Duodenal mucosa (tissue), 2 donors: ENCODE results near the gene SVOP.
A peak's percentile ranks its signal among the peaks of the same experiment; 100 is the strongest.

Experiments
- H3K27ac ChIP-seq: one replicate; pipeline ENCODE4 v1.7.0; 2013; ENCODE audit warnings: low read depth, low read length
- H3K27me3 ChIP-seq, 2 donors: one replicate each; pipeline ENCODE4 v1.7.0; 2013; ENCODE audit warnings: low read length in 2 of 2, control low read depth in 1 of 2; ENCODE audit not compliant: insufficient read depth in 2 of 2, control insufficient read depth in 1 of 2
- H3K36me3 ChIP-seq, 2 donors: one replicate each; pipeline ENCODE4 v1.7.0; 2013; ENCODE audit warnings: low read length in 2 of 2, control low read depth in 1 of 2; ENCODE audit not compliant: insufficient read depth in 2 of 2, control insufficient read depth in 1 of 2
- H3K4me1 ChIP-seq, 2 donors: one replicate each; pipeline ENCODE4 v1.7.0; 2013; ENCODE audit warnings: low read length in 2 of 2, control low read depth in 1 of 2; ENCODE audit not compliant: insufficient read depth in 2 of 2, control insufficient read depth in 1 of 2
- H3K4me3 ChIP-seq, 2 donors: one replicate each; pipeline ENCODE4 v1.7.0; 2013; ENCODE audit warnings: low read length in 2 of 2, low read depth in 1 of 2
- H3K9ac ChIP-seq, 2 donors: one replicate each; pipeline ENCODE4 v1.7.0; 2013; ENCODE audit warnings: low read length in 2 of 2, low read depth in 1 of 2
- H3K9me3 ChIP-seq, 2 donors: one replicate each; pipeline ENCODE4 v1.7.0; 2013; ENCODE audit warnings: low read length in 2 of 2, control low read depth in 1 of 2; ENCODE audit not compliant: control insufficient read depth in 1 of 2

Gene SVOP

DNA sequence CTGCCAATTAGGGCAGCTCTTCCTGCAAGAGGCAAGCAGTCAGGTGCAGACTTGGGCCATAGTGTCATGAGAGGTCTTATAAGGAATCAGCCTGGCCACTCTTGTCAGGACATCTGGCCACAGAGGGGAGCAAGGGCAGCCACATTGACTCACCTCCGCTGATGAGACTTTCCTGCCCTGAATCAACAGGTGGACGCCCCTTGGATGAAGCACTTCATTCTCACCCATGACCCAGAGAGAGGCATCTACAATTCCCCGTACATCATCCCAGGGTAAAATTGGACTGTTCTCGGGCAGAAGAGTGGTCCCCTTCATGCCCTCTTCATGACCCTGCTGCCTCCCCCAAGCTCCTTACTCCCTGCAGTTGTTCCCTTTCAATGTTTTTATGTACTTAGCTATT, 124.1 kb downstream of the SVOP start:
- H3K27ac ChIP-seq = no peak overlapping the region
- no peaks in the 10 kb centered on the region for H3K36me3 ChIP-seq
- peaks cover 0 to 6% of the 10 kb centered on the region in 2 donors for H3K27me3 ChIP-seq
- H3K9me3 ChIP-seq = no peaks in the 10 kb centered on the region
- no peaks in the 10 kb centered on the region for H3K4me1 ChIP-seq
- no peak overlapping the region for H3K9ac ChIP-seq
- H3K4me3 ChIP-seq = no peak overlapping the region

DNA sequence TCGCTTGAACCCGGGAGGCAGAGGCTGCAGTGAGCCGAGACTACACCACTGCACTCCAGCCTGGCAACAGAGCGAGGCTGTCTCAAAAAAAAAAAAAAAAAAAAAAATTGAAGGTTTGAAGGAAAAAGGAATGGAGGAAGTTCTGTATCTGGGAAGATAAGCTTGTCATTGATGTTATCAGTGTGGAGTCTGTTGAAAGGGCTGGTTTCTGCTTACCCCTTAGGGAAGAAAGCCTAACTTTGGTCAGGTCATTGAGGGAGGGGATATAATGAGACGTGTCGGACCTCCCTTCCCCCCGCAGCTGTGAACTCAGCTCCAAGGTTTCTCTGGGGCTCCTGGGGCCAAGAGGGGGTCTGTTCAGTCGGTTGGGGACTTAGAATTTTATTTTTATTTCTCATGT, 124.5 kb downstream of the SVOP start:
- no peak overlapping the region for H3K9ac ChIP-seq
- H3K27me3 ChIP-seq = peaks cover 0 to 6% of the 10 kb centered on the region in 2 donors
- H3K4me1 ChIP-seq = no peaks in the 10 kb centered on the region
- H3K9me3 ChIP-seq = no peaks in the 10 kb centered on the region
- no peaks in the 10 kb centered on the region for H3K36me3 ChIP-seq
- no peak overlapping the region for H3K4me3 ChIP-seq
- no peak overlapping the region for H3K27ac ChIP-seq

DNA sequence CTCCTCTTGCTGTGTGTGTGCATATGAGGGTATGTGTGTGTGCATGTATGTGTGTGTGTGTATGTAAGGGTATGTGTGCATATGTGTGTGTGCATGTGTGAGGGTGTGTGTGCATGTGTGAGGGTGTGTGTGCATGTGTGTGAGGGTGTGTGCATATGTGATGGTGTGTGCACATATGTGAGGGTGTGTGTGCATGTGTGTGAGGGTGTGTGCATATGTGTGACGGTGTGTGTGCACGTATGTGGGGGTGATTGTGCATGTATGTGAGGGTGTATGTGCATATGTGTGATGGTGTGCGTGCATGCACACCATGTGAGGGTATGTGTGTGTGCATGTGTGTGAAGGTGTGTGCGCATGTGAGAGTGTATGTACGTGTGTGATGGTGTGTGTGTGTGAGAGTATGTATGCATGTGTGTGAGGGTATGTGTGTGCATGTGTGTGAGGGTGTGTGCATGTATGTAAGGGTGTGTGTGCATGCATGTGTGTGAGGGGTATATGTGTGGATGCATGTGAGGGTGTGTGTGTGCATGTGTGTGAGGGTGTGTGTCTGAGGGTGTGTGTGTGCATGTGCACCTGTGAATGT, 125.6 kb downstream of the SVOP start:
- Histone ChIP-seq H3K27me3 (peaks cover 0 to 6% of the 10 kb centered on the region in 2 donors), H3K36me3 (no peaks in the 10 kb centered on the region), H3K9ac (no peak overlapping the region), H3K4me3 (no peak overlapping the region), H3K27ac (no peak overlapping the region), H3K4me1 (no peaks in the 10 kb centered on the region), H3K9me3 (peaks cover 0 to 4% of the 10 kb centered on the region in 2 donors)

DNA sequence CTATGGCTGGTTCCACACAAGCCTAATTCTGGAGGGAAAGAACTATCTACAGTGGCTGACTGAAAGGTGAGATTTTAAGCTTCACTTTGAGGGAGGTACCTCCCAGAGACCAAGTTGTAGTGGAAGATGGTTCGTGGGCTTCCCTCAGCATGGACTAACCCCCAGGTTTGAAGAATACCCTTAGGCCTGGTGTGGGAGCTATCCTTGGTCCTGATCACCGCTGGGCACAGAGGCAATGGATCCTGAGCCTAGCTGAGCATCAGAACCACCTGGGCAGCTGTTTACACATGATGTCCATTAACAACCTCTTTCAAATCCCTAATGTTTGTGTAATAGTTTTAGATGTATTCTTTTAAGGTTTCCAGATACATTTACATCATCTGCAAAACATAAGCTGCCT, 130.7 kb downstream of the SVOP start:
- peaks cover 0 to 3% of the 10 kb centered on the region in 2 donors for H3K27me3 ChIP-seq
- no peak overlapping the region for H3K4me3 ChIP-seq

DNA sequence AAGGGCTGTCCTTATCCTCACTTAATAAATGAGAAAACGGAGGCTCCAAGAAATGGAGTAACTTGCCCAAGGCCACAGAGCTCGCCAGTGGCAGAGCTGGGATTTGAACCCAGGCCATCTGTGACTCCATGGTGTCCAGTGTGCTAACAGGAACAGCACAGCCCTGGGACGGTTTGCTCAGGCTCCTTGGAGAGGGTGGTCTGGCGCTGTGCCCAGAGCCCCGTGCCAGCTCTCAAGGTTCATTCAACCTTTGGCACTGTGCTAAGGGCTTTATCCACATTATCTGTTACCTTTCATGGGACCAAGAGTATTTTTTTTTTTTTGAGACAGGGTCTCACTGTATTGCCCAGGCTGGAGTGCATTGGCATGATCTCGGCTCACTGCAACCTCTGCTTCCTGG, 132.8 kb downstream of the SVOP start:
- no peaks in the 10 kb centered on the region for H3K27me3 ChIP-seq
- peaks cover 0 to 4% of the 10 kb centered on the region in 2 donors for H3K9me3 ChIP-seq
- H3K36me3 ChIP-seq = no peaks in the 10 kb centered on the region
- H3K4me1 ChIP-seq = no peaks in the 10 kb centered on the region
- H3K9ac ChIP-seq = no peak overlapping the region
- no peak overlapping the region for H3K4me3 ChIP-seq
- H3K27ac ChIP-seq = no peak overlapping the region

More for the DNA sequence above, 130.7 kb downstream of the SVOP start:
- H3K9ac ChIP-seq = no peak overlapping the region
- H3K36me3 ChIP-seq = no peaks in the 10 kb centered on the region
- peaks cover 0 to 4% of the 10 kb centered on the region in 2 donors for H3K9me3 ChIP-seq
- no peak overlapping the region for H3K27ac ChIP-seq
- H3K4me1 ChIP-seq = no peaks in the 10 kb centered on the region

DNA sequence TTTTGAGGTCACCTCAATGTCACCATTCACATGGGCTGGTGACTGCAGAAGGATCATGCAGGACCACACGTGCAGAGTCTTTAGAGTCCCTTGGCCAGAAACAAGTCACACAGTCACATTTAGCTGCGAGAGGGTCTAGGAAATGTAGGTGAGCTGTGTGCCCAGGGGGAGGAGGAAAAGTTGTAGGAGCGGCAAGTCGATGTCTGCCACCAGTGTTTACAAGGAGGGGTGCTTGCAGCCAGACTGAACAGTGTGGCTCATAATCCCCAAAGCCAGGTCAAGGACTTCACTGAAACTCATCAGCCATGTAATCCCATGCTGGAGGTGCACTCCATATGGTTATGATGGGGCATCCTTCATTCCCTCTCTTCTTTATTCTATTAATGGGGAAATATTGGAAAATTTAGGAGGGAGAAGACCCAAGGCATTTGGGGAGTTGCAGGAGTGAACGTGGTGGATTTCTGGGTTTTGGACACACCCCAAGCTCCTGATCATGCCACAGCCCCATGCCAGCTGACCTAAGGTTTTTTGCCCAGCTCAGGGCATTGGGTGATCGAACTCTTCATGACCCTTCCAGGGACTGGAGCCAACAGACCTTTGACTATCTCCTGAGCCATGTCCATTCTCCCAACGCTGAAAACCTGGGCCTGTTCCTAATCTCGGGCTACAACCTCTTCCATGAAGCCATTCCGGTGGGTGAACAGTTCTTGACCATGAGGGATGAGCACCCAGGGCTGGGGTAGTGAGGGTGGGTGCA, 133.8 kb downstream of the SVOP start:
- no peak overlapping the region for H3K27ac ChIP-seq
- H3K4me1 ChIP-seq = no peaks in the 10 kb centered on the region
- no peak overlapping the region for H3K4me3 ChIP-seq
- H3K36me3 ChIP-seq = no peaks in the 10 kb centered on the region
- no peaks in the 10 kb centered on the region for H3K27me3 ChIP-seq
- no peak overlapping the region for H3K9ac ChIP-seq
- peaks cover 0 to 4% of the 10 kb centered on the region in 2 donors for H3K9me3 ChIP-seq

DNA sequence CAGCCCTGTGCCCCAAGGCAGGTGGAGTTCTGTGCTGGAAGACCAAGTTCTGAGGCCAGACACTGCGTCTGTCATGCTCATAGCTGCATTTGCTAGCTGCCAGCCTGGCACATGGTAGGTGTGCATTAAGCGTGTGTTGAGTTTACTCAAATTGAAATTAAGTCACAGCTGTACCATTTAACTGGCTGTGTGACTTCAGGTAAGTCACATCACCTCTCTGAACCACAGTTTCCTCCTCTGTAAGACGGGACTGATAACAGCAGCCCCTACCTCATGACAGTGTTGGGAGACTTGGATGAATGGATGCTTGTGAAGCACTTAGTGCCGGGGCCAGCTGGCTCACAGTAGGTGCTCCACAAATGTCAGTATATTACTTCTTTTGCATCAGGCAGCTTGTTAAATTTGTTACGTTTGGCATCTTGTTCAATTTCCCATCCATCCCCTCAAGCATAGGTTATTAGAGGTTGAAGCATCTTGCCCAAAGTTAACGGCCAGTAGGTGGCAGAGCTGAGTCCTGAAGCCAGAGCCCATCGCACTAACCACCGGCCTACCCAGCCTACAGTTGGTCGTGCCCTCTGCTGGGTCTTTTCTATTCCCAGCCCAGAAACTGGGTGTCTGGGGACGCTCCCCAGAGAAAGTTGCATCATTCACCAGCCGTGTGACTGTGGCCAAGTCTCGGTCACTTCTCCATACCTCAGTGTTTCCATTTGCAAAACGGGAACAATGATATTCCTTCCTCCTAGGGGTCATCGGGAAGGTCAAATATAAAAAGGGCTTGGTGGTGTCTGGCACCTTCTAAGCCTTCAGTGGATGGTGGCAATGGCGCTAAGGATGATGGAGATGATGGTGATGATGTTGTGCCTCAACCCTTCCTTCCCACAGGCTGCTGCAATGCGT, 136.5 kb downstream of the SVOP start:
- Histone ChIP-seq H3K9ac (no peak overlapping the region), H3K36me3 (no peaks in the 10 kb centered on the region), H3K27ac (no peak overlapping the region), H3K4me3 (no peak overlapping the region), H3K4me1 (no peaks in the 10 kb centered on the region), H3K9me3 (no peaks in the 10 kb centered on the region), H3K27me3 (no peaks in the 10 kb centered on the region)

DNA sequence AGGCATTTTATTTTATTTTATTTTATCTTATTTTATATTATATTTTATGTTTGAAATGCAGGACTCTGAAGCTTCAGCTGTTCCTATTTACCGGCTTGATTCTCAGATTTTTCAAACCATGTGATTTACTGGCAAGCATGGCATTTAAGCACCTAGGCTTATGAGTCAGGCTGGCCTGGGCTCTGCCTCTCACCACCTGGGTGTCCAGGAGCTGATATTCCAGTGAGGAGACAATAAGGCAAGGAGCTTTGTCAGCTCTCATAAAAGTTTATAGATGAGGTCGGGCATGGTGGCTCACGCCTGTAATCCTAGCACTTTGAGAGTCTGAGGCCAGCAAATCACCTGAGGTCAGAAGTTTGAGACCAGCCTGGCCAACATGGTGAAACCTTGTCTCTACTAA, 138.9 kb downstream of the SVOP start:
- no peaks in the 10 kb centered on the region for H3K36me3 ChIP-seq
- H3K9ac ChIP-seq = no peak overlapping the region
- H3K9me3 ChIP-seq = no peaks in the 10 kb centered on the region
- H3K27me3 ChIP-seq = no peaks in the 10 kb centered on the region
- H3K4me1 ChIP-seq = no peaks in the 10 kb centered on the region
- no peak overlapping the region for H3K27ac ChIP-seq
- H3K4me3 ChIP-seq = no peak overlapping the region

DNA sequence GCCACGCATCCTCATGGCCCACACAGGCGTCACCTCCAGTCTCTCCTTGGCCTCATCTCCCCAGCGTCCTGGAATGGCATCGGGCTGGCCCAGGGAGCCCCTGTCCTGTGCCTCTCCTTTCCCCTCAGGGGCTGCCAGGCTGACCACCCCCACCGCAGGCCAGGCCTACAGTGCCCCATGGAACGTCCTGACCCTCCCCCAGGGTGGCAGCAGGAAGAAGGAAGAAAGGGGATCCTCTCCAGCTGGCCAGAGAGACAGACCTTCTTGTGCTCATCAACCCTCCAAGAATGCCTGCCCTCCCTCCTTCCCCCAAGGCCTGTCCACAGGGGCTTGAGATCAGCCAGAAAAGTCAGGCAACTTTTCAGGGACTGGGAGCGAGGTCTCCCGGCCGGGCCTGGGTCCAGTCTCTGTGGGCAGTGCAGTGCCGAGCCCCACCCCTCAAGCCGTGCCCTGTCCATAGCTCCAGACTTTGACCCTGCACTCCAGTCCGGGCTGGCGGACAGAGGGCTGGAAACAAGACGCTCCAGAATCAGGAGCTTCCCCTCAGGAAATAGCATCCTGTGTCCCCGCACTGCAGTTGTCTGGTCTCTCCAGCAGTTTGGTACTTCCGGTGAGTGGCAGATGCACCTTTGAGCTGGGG, 141.1 kb downstream of the SVOP start, which contains the start of gene DAO:
Gene DAO (plus strand): TSS at position 478 of the 640 bp plus-strand sequence. CDS start 4,915 bp downstream, outside the sequence.
- Histone ChIP-seq H3K4me3 (no peak within 1 kb of the TSS), H3K9ac (no peak within 1 kb of the TSS), H3K36me3 (no peaks in the 10 kb centered on the region), H3K27ac (peak within 1 kb of the TSS; percentile 25), H3K27me3 (no peaks in the 10 kb centered on the region), H3K9me3 (no peaks in the 10 kb centered on the region), H3K4me1 (no peaks in the 10 kb centered on the region)
